Liver (tissue), 9 donors: ENCODE results near the gene IGHMBP2. TPM values are rescaled to one million over a fixed set of nuclear protein-coding genes. Genes with fewer than 3 reads are reported as not detected.

Source experiments
- DNase-seq: peaks from one replicate; pipeline ENCODE4 v3.0.0-alpha.2; 2017; ENCODE audit warnings: low spot score
- H3K27ac ChIP-seq, 2 donors: one replicate each; pipeline ENCODE4 v1.7.0; 2013; ENCODE audit warnings: inconsistent platforms in 2 of 2, low read length in 2 of 2, control low read depth in 1 of 2, low read depth in 1 of 2, mild to moderate bottlenecking in 1 of 2
- H3K27me3 ChIP-seq, 4 donors: one replicate each; pipeline versions ENCODE4 v1.6.1 to v1.7.0; 2013; ENCODE audit warnings: low read length in 3 of 4, inconsistent platforms in 1 of 4, mild to moderate bottlenecking in 1 of 4, moderate library complexity in 1 of 4; ENCODE audit not compliant: control insufficient read depth in 4 of 4, insufficient read depth in 4 of 4
- H3K36me3 ChIP-seq, 4 donors: one replicate each; pipeline versions ENCODE4 v1.6.1 to v1.7.0; 2013; ENCODE audit warnings: low read length in 3 of 4, mild to moderate bottlenecking in 3 of 4, low read depth in 1 of 4, moderate library complexity in 1 of 4; ENCODE audit not compliant: control insufficient read depth in 4 of 4, insufficient read depth in 3 of 4
- H3K4me1 ChIP-seq, 4 donors: one replicate each; pipeline versions ENCODE4 v1.6.1 to v1.7.0; 2013; ENCODE audit warnings: low read length in 3 of 4, mild to moderate bottlenecking in 3 of 4, moderate library complexity in 1 of 4; ENCODE audit not compliant: control insufficient read depth in 4 of 4, insufficient read depth in 4 of 4
- H3K4me3 ChIP-seq, 3 donors: one replicate each; pipeline versions ENCODE4 v1.6.1 to v1.7.0; 2013; ENCODE audit warnings: low read length in 3 of 3, control low read depth in 1 of 3, low read depth in 1 of 3, mild to moderate bottlenecking in 1 of 3
- H3K9ac ChIP-seq, 2 donors: one replicate each; pipeline ENCODE4 v1.7.0; 2013; ENCODE audit warnings: low read length in 2 of 2, mild to moderate bottlenecking in 2 of 2, moderate library complexity in 2 of 2, control low read depth in 1 of 2, low read depth in 1 of 2
- H3K9me3 ChIP-seq, 4 donors: one replicate each; pipeline versions ENCODE4 v1.6.1 to v1.7.0; 2013; ENCODE audit warnings: low read length in 3 of 4; ENCODE audit not compliant: control insufficient read depth in 4 of 4
- CTCF ChIP-seq: fragments of 150-350 bp; IDR thresholded peaks from 2 replicates; pipeline ENCODE4 v1.5.1; 2017; ENCODE audit warnings: improper control_type of control experiment, low read depth, low read length; ENCODE audit not compliant: missing input control
- EGR1 ChIP-seq, 2 donors: IDR thresholded peaks; 2 replicates each; pipeline ENCODE4 v1.6.1; 2016 to 2018; ENCODE audit warnings: antibody characterized with exemption in 2 of 2, low read depth in 2 of 2
- FOXA1 ChIP-seq: IDR thresholded peaks from 2 replicates; pipeline ENCODE4 v1.6.1; 2016; ENCODE audit warnings: antibody characterized with exemption
- FOXA2 ChIP-seq: IDR thresholded peaks from 2 replicates; pipeline ENCODE4 v1.6.1; 2016; ENCODE audit warnings: antibody characterized with exemption
- HNF4A ChIP-seq, 2 donors: conservative IDR thresholded peaks; 2 replicates each; pipeline ENCODE4 v1.6.1; 2016; ENCODE audit warnings: antibody characterized with exemption in 2 of 2, mild to moderate bottlenecking in 2 of 2
- HNF4G ChIP-seq: IDR thresholded peaks from 2 replicates; pipeline ENCODE4 v1.6.1; 2016; ENCODE audit warnings: antibody characterized with exemption
- JUND ChIP-seq, 2 donors: IDR thresholded peaks; 2 replicates each; pipeline ENCODE4 v1.6.1; 2016; ENCODE audit warnings: antibody characterized with exemption in 2 of 2
- NR2F2 ChIP-seq: IDR thresholded peaks from 2 replicates; pipeline ENCODE4 v1.6.1; 2016; ENCODE audit warnings: antibody characterized with exemption
- RAD21 ChIP-seq, 2 donors: IDR thresholded peaks; 2 replicates each; pipeline ENCODE4 v1.6.1; 2016; ENCODE audit warnings: antibody characterized with exemption in 2 of 2, mild to moderate bottlenecking in 2 of 2
- REST ChIP-seq: IDR thresholded peaks from 2 replicates; pipeline ENCODE4 v1.6.1; 2016; ENCODE audit warnings: antibody characterized with exemption, mild to moderate bottlenecking
- SP1 ChIP-seq: IDR thresholded peaks from 2 replicates; pipeline ENCODE4 v1.6.1; 2018; ENCODE audit warnings: antibody characterized with exemption, mild to moderate bottlenecking
- TAF1 ChIP-seq: conservative IDR thresholded peaks from 2 replicates; pipeline ENCODE4 v1.6.1; 2016; ENCODE audit warnings: antibody characterized with exemption, mild to moderate bottlenecking
- ZBTB33 ChIP-seq: IDR thresholded peaks from 2 replicates; pipeline ENCODE4 v1.6.1; 2016; ENCODE audit warnings: antibody characterized with exemption
- WGBS: extraction: QIAGEN DNeasy Blood & Tissue Kit; methylation state at CpG from one replicate; pipeline ENCODE4 v1.1.7; 2013; 5-methylcytosine and 5-hydroxymethylcytosine counted together
- polyA plus RNA-seq, 2 donors: library from polyadenylated mRNA; stranded (reverse) in 1 of 2; unstranded in 1 of 2; fragments of 200-250 nt in 1 of 2; fragments of >200 nt in 1 of 2; fragmentation: Nextera tagmentation in 1 of 2; extraction: Ambion mirVana in 1 of 2; gene quantifications; one replicate each; pipeline versions ENCODE4 v1.2.1 to v1.2.3, GENCODE V29; 2013 to 2015
- total RNA-seq, 2 donors: library from RNA; depleted of rRNA; stranded (reverse); fragments of >200 nt; gene quantifications; one replicate each; pipeline ENCODE4 v1.2.3, GENCODE V29; 2014
- donor health status: healthy.
- donor health status: healthy.
- donor health status: healthy.
- donor health status: healthy.
- donor health status: healthy.

Gene IGHMBP2
- total and polyA plus RNA-seq, 4 donors, result 5.7 to 14.0 (median 7.0) TPM

- DNase-seq, result no peak
Observed at GRCh38 chr11:68977781-68978625, 74.3 kb downstream of the IGHMBP2 start.

DNA sequence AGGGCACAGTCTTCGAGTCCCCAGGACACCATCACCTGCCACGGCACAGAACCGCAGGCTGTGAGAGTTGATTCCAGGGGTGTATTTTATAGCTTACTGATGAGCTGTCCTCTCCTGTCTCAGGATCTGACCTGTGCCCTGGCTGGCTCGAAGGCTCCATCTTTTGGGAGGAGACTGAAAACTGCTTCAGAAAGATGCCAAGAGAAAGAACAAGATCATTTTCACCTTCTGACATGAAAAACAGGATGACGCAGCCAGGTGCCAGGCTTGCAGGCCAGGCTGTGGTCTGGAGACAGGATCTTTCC is 74.9 kb downstream of the IGHMBP2 start:
- no peak overlapping the region for H3K9ac ChIP-seq
- no peak overlapping the region for H3K4me3 ChIP-seq
- no peaks in the 10 kb centered on the region for H3K27me3 ChIP-seq
- no peaks in the 10 kb centered on the region for H3K36me3 ChIP-seq
- 84% methylated on average over 5 of the region's 5 CpGs for WGBS
- H3K9me3 ChIP-seq, result no peaks in the 10 kb centered on the region
- DNase-seq, result no peak
- no peaks in the 10 kb centered on the region for H3K4me1 ChIP-seq
- no peak overlapping the region for H3K27ac ChIP-seq
- TF ChIP-seq REST (no peak), TAF1 (no peak), HNF4A (conservative IDR thresholded peaks at IDR 0.05) (no peak), JUND (IDR thresholded peaks at IDR 0.05) (no peak), FOXA1 (no peak)

More at GRCh38 chr11:68977781-68978625, 74.3 kb downstream of the IGHMBP2 start:
- TF ChIP-seq CTCF (no peak), TAF1 (no peak), HNF4G (no peak), EGR1 (IDR thresholded peaks at IDR 0.05; ENCODE audit: low read depth in 2 of 2) (no peak), NR2F2 (no peak), HNF4A (conservative IDR thresholded peaks at IDR 0.05) (no peak), FOXA1 (no peak), FOXA2 (no peak), RAD21 (IDR thresholded peaks at IDR 0.05) (no peak), ZBTB33 (no peak), SP1 (no peak)
- no peak overlapping the region for H3K27ac ChIP-seq
- 86% methylated on average over 14 of the region's 14 CpGs for WGBS
- no peaks in the 10 kb centered on the region for H3K36me3 ChIP-seq
- H3K4me1 ChIP-seq, result no peaks in the 10 kb centered on the region
- H3K9ac ChIP-seq, result no peak overlapping the region
- no peaks in the 10 kb centered on the region for H3K9me3 ChIP-seq
- no peak overlapping the region for H3K4me3 ChIP-seq
- H3K27me3 ChIP-seq, result no peaks in the 10 kb centered on the region
